Adipose tissue (tissue), 3 donors: ENCODE measurements around the gene GALNT5. TPM values are rescaled to one million over a fixed set of nuclear protein-coding genes. Genes with fewer than 3 reads are reported as not detected.
"Not testable (repeated sequence)": the region's sequence is repeated elsewhere in the genome, so short reads cannot be mapped to it uniquely, and the experiment has no call there.

Experiments used
- H3K27ac ChIP-seq: one replicate; pipeline ENCODE4 v1.5.1; 2013; ENCODE audit warnings: low read depth, low read length
- WGBS, 3 donors: extraction: QIAGEN DNeasy Blood & Tissue Kit; methylation state at CpG; one replicate each; pipeline ENCODE4 v1.1.7; 2013; 5-methylcytosine and 5-hydroxymethylcytosine counted together
- polyA plus RNA-seq, 3 donors: library from polyadenylated mRNA; stranded (reverse); fragments of 200-250 nt; gene quantifications; one replicate each; pipeline ENCODE4 v1.2.3, GENCODE V29; 2013
- donor health status: healthy with polysubstance abuse.
- donor health status: Bipolar disorder and iron deficiency.
- donor health status: healthy.

The GALNT5 gene
- polyA plus RNA-seq, 3 donors, result 0.01 to 0.31 TPM; not detected in 1

- no peak overlapping the region for H3K27ac ChIP-seq
- 48 to 71% (median 65%) methylated on average over 2 of the region's 2 CpGs for WGBS, 3 donors
These were observed 12.4 kb downstream of the GALNT5 start for GRCh38 chr2:157269922-157270321.

GRCh38 chr2:157271590-157272203 is 14.2 kb downstream of the GALNT5 start:
- H3K27ac ChIP-seq, result no peak overlapping the region
- 93 to 100% (median 95%) methylated on average over 1 of the region's 1 CpG for WGBS, 3 donors

DNA sequence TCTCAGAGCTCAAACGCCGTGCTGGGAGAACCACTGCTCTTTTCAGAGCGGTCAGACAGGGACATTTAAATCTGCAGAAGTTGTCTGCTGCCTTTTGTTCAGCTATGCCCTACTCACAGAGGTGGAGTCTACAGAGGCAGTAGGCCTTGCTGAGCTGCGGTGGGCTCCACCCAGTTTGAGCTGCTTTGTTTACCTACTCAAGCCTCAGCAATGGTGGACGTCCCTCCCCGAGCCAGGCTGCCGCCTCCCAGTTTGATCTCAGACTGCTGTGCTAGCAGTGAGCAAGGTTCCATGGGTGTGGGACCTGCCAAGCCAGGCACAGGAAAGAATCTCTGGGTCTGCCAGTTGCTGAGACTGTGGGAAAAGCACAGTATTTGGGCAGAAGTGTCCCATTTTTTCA is 21.8 kb downstream of the GALNT5 start:
- H3K27ac ChIP-seq, result not testable (repeated sequence)
- WGBS, 3 donors, result 56 to 89% (median 80%) methylated on average over 7 of the region's 7 CpGs

DNA sequence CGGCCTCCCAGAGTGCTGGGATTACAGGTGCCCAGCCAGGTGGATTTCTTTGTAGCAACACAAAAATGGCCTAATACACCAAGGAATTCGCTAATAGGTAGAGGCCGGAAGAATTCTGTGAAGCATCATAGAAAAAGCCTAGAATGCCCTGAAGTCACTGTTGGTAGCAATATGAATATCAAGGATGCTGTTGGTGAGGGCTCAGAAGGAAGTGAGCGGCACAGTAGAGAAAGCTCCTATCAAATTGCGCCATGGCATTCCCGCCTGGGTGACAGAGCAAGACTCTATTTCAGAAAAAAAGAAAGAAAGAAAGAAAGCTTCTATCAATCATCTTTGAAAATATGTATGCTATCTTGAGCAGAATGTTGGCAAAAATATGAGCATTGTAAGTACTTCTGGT is 23.8 kb downstream of the GALNT5 start:
- 95 to 96% (median 95%) methylated on average over 6 of the region's 6 CpGs for WGBS, 3 donors
- H3K27ac ChIP-seq, result no peak overlapping the region

DNA sequence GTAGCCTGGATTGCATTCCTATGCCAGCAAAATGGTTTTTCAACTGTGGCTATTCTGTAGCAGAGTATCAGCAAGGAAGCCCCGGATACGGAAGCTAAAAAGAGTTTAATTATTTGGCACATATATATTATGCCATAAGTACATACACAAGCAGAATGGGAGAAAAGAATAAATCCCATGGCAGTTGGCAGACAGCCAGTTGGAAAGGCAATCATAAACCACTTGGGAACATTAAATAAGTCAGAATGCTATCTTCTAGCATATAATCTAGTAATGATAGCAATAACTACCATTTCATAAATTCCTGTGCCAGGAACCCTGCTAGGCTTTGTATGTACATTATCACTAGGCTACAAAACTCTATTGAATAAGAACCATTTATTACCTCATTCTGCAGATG is 26.0 kb downstream of the GALNT5 start:
- no peak overlapping the region for H3K27ac ChIP-seq
- WGBS, 3 donors, result 56 to 79% (median 65%) methylated on average over 2 of the region's 2 CpGs

DNA sequence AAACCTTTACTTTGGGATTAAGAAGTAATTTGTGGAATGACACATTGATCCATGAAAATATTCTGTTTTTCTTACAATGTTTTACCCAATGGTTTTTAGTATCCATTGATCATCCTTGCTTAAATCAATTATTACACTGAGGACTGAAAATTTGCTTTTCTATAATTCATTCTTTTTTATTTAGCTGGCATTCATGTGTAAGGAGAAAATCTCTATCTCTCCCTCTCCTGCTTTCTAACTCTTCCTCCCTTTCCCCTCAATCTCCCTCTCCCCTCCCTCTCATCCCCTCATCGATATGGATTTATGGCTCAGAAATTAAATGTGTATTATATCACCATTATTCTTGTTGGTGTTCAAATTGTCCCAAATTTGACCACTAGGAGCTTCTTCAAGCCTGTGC is 29.7 kb downstream of the GALNT5 start:
- WGBS, 3 donors, result 83 to 91% (median 84%) methylated on average over 1 of the region's 1 CpG
- H3K27ac ChIP-seq, result no peak overlapping the region

DNA sequence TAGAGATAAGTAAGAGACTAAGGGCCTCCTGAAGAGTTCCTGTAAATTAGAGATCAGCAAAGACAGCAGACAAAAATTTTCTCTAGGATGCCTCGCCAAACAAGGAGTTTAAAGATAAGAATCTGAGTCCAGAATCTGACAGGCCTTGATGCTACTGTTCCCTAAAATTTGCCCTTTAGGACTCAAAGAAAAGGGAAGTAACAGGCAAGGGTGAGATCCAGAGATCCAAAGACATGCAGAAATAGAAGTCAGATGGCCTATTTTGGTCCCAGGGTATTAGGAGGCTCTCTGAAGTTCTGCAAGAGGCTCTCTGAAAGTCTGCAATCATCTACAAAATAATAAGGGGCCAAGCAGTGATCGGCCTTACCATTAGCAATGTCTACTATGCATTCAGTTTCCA is 33.0 kb downstream of the GALNT5 start:
- 85 to 98% (median 87%) methylated on average over 2 of the region's 2 CpGs for whole genome bisulfite sequencing, 3 donors

GRCh38 chr2:157291018-157291417 is 33.5 kb downstream of the GALNT5 start:
- no peak overlapping the region for H3K27ac ChIP-seq
- WGBS, 3 donors, result 83 to 97% (median 87%) methylated on average over 1 of the region's 1 CpG

More for the DNA sequence above, 33.0 kb downstream of the GALNT5 start:
- H3K27ac ChIP-seq, result no peak overlapping the region

GRCh38 chr2:157292853-157293252 is 35.3 kb downstream of the GALNT5 start:
- WGBS, 3 donors, result 90 to 96% (median 91%) methylated on average over 5 of the region's 5 CpGs
- no peak overlapping the region for H3K27ac ChIP-seq

- 37 to 44% (median 44%) methylated on average over 1 of the region's 1 CpG for WGBS, 3 donors
- no peak overlapping the region for H3K27ac ChIP-seq
These were observed 39.0 kb downstream of the GALNT5 start for GRCh38 chr2:157296490-157296889.

- WGBS, 3 donors, result 92 to 96% (median 96%) methylated on average over 4 of the region's 4 CpGs
- no peak overlapping the region for H3K27ac ChIP-seq
These were observed 39.5 kb downstream of the GALNT5 start for GRCh38 chr2:157296958-157297357.

GRCh38 chr2:157301307-157301706 is 43.8 kb downstream of the GALNT5 start:
- WGBS, 3 donors, result 81 to 82% (median 81%) methylated on average over 2 of the region's 2 CpGs
- H3K27ac ChIP-seq, result no peak overlapping the region

DNA sequence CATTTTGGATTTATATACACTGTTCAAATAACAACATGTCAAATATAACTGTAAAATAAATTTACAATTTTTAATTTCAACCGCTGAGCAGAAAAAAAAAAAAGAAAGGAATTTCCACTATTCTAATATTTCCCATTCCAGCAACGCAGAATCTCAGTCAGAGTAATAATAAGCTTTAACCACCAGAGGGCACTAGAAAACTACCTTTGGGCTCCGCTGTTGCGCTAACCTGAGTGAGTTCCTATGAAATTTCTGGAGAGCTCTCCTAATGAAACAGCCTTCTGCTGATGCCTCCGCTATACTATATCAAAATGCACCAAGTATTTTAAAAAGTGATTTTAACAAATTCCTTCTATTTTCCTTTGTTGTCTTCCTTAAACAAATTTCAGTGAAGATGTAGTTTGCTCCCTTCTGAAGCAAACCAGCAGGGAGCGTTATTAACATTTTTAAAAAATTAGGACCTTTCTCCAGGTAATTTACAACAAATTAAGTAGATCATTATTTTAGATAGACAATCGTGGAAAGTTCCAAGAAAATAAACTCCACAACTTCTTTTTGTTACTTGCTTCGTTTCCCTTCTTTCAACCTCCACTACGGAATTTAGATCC is 45.1 kb downstream of the GALNT5 start:
- H3K27ac ChIP-seq, result no peak overlapping the region
- WGBS, 3 donors, result 28 to 37% (median 36%) methylated on average over 9 of the region's 9 CpGs

DNA sequence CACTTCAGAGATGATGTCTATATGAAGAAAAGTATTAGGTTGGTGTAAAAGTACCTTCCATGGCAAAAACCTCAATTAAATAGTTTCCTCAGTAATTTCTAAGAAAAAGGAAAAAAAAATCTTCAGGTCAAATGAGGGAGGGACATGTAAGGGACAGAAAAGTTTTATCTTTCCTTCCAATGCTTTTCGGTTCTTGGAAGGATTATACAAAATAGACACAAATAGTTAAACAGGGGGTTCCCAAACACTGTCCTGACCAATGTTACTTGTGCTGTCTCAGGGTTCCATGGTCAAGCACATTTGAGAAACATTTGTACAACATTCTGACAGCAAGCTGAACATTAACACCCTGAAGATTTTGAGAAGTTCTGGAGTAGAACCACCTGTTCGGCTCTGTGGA is 46.1 kb downstream of the GALNT5 start:
- no peak overlapping the region for H3K27ac ChIP-seq
- WGBS, 3 donors, result 45 to 67% (median 50%) methylated on average over 2 of the region's 2 CpGs

DNA sequence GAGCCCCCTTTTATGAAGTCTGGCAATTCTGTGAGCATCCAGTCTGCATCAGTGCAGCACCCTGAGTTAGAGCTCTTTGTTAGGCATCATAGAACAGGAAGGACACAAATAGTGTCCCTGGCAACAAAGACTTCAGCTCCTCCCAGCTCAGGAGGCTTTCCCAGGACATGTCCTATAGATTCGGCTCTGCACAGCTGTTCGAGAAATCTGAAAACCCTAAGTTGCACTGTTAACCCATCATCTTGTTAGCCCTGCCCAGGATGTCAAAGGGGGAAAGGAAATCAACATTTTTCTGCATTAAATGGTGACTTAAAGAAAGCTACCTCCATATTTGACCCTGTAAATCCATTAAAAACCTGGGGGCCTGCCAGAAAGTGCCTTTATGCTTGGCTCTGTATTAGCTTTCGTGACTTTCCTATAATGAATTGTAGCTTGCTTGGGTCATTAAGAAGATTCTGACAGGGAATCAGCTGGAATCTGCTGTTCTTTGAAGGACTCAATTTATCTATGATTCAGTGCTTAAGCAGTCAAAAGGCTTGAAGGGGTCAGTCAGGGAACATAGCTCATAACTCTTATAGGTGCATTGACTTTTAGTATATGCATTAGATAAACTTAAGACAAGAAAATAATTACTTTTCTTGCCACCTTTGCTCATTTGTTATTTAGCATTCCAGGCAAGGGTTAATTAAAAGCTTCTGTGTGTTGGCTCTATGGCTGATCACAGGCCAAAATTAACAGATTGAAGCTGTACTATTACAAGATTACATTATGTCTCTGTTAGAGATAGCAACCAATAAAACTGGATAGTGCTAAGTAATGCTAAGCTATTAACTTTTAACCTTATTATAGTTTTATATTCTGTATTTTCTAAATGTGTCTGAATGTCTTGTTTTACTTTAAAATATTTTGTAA is 47.6 kb downstream of the GALNT5 start:
- 41 to 50% (median 43%) methylated on average over 3 of the region's 3 CpGs for WGBS, 3 donors
- no peak overlapping the region for H3K27ac ChIP-seq

GRCh38 chr2:157305723-157306110 is 48.2 kb downstream of the GALNT5 start:
- WGBS, 3 donors, result 81 to 86% (median 82%) methylated on average over 4 of the region's 4 CpGs
- no peak overlapping the region for H3K27ac ChIP-seq

DNA sequence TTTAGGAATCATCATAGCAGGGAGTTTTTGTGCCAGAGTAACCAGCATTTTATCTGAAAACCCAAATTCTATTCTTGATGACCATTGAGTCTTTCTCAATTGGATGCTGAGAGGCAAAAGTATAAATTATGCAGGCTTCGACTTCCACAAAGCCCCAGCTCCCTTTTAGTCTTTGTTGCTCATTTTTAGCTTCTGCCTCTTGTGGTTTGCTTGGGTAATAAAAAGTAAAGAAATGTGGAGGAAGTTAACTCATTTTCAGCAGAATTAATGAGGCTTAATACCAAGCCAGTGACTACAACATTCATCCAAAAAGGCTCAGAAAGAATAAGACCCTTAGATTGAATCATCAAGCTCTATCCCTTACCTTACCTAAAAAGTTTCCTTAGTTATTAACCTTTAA is 49.5 kb downstream of the GALNT5 start:
- 38 to 67% (median 43%) methylated on average over 1 of the region's 1 CpG for WGBS, 3 donors
- H3K27ac ChIP-seq, result no peak overlapping the region

- no peak overlapping the region for H3K27ac ChIP-seq
- whole genome bisulfite sequencing, 3 donors, result 77 to 84% (median 80%) methylated on average over 2 of the region's 2 CpGs
These were observed 52.4 kb downstream of the GALNT5 start for GRCh38 chr2:157309878-157310277.

GRCh38 chr2:157311706-157312105 is 54.2 kb downstream of the GALNT5 start:
- no peak overlapping the region for H3K27ac ChIP-seq
- 67 to 77% (median 69%) methylated on average over 1 of the region's 1 CpG for WGBS, 3 donors
